Upper lobe of left lung (tissue), 6 donors: ENCODE data around the gene SLC35B4. TPM values are rescaled to one million over a fixed set of nuclear protein-coding genes. Genes with fewer than 3 reads are reported as not detected.

Experiments used
- ATAC-seq, 2 donors: fragments of 200-7000 bp; cut with Tn5 transposase; one replicate each; pipeline ENCODE4 v1.9.1; 2022; ENCODE audit warnings: mild to moderate bottlenecking in 2 of 2, moderate library complexity in 2 of 2; ENCODE audit not compliant: low FRiP score in 2 of 2
- DNase-seq, 2 donors: peaks; one replicate each; pipeline ENCODE4 v3.0.0-alpha.2; 2019 to 2020
- H3K27ac ChIP-seq, 4 donors: fragments of 200-600 bp; sonication (generic); one replicate each; pipeline ENCODE4 v1.5.1; 2016 to 2019
- H3K27me3 ChIP-seq, 4 donors: fragments of 200-600 bp; sonication (generic); one replicate each; pipeline ENCODE4 v1.5.1; 2017 to 2019
- H3K36me3 ChIP-seq, 4 donors: fragments of 200-600 bp; sonication (generic); one replicate each; pipeline ENCODE4 v1.5.1; 2016 to 2019
- H3K4me1 ChIP-seq, 4 donors: fragments of 200-600 bp; sonication (generic); one replicate each; pipeline ENCODE4 v1.5.1; 2018 to 2019
- H3K4me3 ChIP-seq, 4 donors: fragments of 200-600 bp; sonication (generic); one replicate each; pipeline ENCODE4 v1.5.1; 2017 to 2019; ENCODE audit warnings: mild to moderate bottlenecking in 2 of 4, moderate library complexity in 1 of 4
- H3K9me3 ChIP-seq, 4 donors: fragments of 200-600 bp; sonication (generic); one replicate each; pipeline ENCODE4 v1.5.1; 2018 to 2019
- EP300 ChIP-seq, 4 donors: sonication (generic); formaldehyde crosslinking; IDR thresholded peaks; one replicate each; pipeline ENCODE4 v1.5.1; 2017; ENCODE audit warnings: antibody characterized with exemption in 4 of 4, control low read depth in 2 of 4
- POLR2A ChIP-seq, 4 donors: fragments of 450-650 bp; IDR thresholded peaks; one replicate each; pipeline ENCODE4 v1.5.1; 2016 to 2017; ENCODE audit warnings: antibody characterized with exemption in 4 of 4, mild to moderate bottlenecking in 2 of 4
- POLR2AphosphoS5 ChIP-seq, 2 donors: sonication (generic); formaldehyde crosslinking; IDR thresholded peaks; one replicate each; pipeline ENCODE4 v1.5.1; 2017; ENCODE audit warnings: antibody characterized with exemption in 2 of 2
- WGBS, 2 donors: methylation state at CpG; one replicate each; pipeline ENCODE4 v1.1.5; 2017 to 2018; 5-methylcytosine and 5-hydroxymethylcytosine counted together
- total RNA-seq, 6 donors: library from RNA; depleted of rRNA in 4 of 6; stranded (reverse); fragments of >200 nt in 4 of 6; gene quantifications; one replicate each; pipeline versions ENCODE4 v1.1.0 to v1.2.1, GENCODE V29; 2016 to 2021
- TF ChIP-seq, protein P1 (sequence below), 6 experiments: fragments of 450-650 bp in 4 of 6; fragments of 200-600 bp in 2 of 6; sonication (generic) in 2 of 6; IDR thresholded peaks; one replicate each; pipeline ENCODE4 v1.5.1; 2016 to 2019; ENCODE audit warnings: antibody characterized with exemption in 6 of 6
- donor health status: DM: no; HTN: no; CAD: no; lungs with moderate emphysema.
- donor health status: DM: no; HTN: yes; CAD: no; lungs with severe emphysema.

Gene SLC35B4
- total RNA-seq, 6 donors from 2014 or later: 1.8 to 16.8 (median 11.2) TPM

- Histone ChIP-seq H3K9me3 (no peaks in the 10 kb centered on the region), H3K4me1 (peaks cover 0 to 16% (median 4%) of the 10 kb centered on the region in 4 donors), H3K36me3 (no peaks in the 10 kb centered on the region), H3K27ac (no peak overlapping the region), H3K4me3 (no peak overlapping the region), H3K27me3 (no peaks in the 10 kb centered on the region)
- ATAC-seq (no peak), DNase-seq (no peak)
- TF ChIP-seq EP300 (IDR thresholded peaks at IDR 0.05): no peak
- TF ChIP-seq, protein P1, sequence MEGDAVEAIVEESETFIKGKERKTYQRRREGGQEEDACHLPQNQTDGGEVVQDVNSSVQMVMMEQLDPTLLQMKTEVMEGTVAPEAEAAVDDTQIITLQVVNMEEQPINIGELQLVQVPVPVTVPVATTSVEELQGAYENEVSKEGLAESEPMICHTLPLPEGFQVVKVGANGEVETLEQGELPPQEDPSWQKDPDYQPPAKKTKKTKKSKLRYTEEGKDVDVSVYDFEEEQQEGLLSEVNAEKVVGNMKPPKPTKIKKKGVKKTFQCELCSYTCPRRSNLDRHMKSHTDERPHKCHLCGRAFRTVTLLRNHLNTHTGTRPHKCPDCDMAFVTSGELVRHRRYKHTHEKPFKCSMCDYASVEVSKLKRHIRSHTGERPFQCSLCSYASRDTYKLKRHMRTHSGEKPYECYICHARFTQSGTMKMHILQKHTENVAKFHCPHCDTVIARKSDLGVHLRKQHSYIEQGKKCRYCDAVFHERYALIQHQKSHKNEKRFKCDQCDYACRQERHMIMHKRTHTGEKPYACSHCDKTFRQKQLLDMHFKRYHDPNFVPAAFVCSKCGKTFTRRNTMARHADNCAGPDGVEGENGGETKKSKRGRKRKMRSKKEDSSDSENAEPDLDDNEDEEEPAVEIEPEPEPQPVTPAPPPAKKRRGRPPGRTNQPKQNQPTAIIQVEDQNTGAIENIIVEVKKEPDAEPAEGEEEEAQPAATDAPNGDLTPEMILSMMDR (IDR thresholded peaks at IDR 0.05): no peak
- TF ChIP-seq POLR2A (IDR thresholded peaks at IDR 0.05): no peak
- TF ChIP-seq POLR2AphosphoS5 (IDR thresholded peaks at IDR 0.05): no peak
These were observed 1.7 kb upstream of the SLC35B4 start for GRCh38 chr7:134318443-134318842.

- Histone ChIP-seq H3K4me1 (peaks cover 0 to 16% (median 4%) of the 10 kb centered on the region in 4 donors), H3K27ac (peak overlapping the region in 3 of 4 donors; percentile 35 to 86 (median 86)), H3K27me3 (no peaks in the 10 kb centered on the region), H3K9me3 (no peaks in the 10 kb centered on the region), H3K36me3 (no peaks in the 10 kb centered on the region), H3K4me3 (peak overlapping the region in 3 of 4 donors; percentile 90 to 99 (median 95))
- TF ChIP-seq EP300 (IDR thresholded peaks at IDR 0.05) (no peak), POLR2A (IDR thresholded peaks at IDR 0.05) (no peak), POLR2AphosphoS5 (IDR thresholded peaks at IDR 0.05) (no peak)
- TF ChIP-seq, protein P1 (IDR thresholded peaks at IDR 0.05): peak in 1 of 6 experiments; percentile 4
- ATAC-seq: no peak
- DNase-seq: no peak
- 56 to 62% methylated on average over 7 of the region's 7 CpGs for whole genome bisulfite sequencing, 2 donors
These were observed 704 bp upstream of the SLC35B4 start for GRCh38 chr7:134317434-134317833.

DNA sequence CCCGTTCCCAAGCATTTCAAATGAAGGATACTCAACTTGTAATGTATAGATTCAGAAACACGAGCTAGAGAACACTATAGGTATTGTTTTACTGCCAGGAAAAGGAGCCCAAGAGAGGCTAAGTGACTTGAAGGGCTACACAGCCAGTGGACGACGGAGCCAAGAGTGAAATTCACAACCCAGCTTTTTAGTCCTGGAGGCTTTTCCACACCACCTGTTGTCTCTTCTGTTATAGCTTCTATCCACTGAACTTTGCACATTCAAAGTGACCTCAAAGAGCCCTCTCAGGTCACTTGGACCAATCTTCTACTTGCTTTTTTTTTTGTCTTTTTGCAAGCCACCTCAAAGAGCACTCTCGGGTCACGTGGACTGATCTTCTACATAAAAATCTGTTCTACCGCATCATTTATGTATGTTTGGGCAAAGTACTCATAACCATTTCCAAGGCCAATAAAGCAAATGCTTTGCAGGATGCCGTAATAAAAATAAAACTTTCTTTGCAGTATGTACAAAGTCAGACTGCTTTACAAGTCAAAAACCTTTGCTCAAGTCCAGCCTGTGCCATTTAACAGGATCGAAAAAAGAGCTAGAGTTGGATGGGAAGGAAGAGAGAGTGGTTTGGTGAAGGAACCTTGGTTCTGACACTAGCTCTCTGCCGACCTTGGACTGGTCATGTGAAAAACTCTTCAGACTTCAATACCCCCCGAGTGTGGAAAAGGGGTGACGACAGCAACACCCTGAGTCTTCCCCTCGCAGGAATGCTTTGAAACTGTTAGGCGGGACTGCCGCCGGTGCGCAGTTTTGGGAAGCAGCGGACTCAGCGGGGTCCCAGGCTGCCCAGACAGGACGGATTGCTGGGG is 821 bp downstream of the SLC35B4 start:
- DNase-seq: peak in 1 of 2 donors; percentile 22
- Histone ChIP-seq H3K9me3 (no peaks in the 10 kb centered on the region), H3K27ac (peak overlapping the region; percentile 67 to 86 (median 79)), H3K4me3 (peak overlapping the region; percentile 90 to 99 (median 95)), H3K4me1 (peaks cover 0 to 16% (median 4%) of the 10 kb centered on the region in 4 donors), H3K36me3 (no peaks in the 10 kb centered on the region), H3K27me3 (no peaks in the 10 kb centered on the region)
- 26 to 42% methylated on average over 12 to 20 of the region's 20 CpGs for WGBS, 2 donors
- ATAC-seq: no peak
- TF ChIP-seq POLR2AphosphoS5 (IDR thresholded peaks at IDR 0.05): no peak
- TF ChIP-seq, protein P1 (IDR thresholded peaks at IDR 0.05): no peak

DNA sequence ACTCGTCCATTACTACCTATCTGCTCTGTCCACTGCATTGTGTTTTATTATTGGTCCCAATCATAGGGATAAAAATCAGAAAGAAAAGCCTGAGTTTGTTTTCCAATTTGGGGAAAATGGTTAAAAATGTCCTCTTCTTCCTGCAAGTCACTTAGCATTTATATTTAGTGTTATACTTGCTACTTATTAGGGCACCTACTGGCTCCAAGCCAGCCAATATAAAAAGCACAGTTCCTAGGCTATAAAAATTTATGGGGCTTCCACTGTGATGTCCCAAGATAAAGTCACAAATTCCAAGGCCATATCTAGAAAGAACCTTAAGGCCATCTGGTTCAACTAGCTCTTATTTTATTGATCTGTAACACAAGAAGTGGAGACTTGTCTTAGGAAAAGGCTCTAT is 3.2 kb downstream of the SLC35B4 start:
- Histone ChIP-seq H3K4me1 (peaks cover 0 to 16% (median 4%) of the 10 kb centered on the region in 4 donors), H3K9me3 (no peaks in the 10 kb centered on the region), H3K27ac (no peak overlapping the region), H3K4me3 (no peak overlapping the region), H3K36me3 (no peaks in the 10 kb centered on the region), H3K27me3 (no peaks in the 10 kb centered on the region)
- TF ChIP-seq, protein P1 (IDR thresholded peaks at IDR 0.05): no peak
- TF ChIP-seq POLR2A (IDR thresholded peaks at IDR 0.05) (no peak), POLR2AphosphoS5 (IDR thresholded peaks at IDR 0.05) (no peak), EP300 (IDR thresholded peaks at IDR 0.05) (no peak)
- ATAC-seq: no peak
- 85 to 94% methylated on average over 1 of the region's 1 CpG for WGBS, 2 donors
- DNase-seq: no peak
